Superior temporal gyrus (tissue), 1 donor: ENCODE data around the gene GMDS.

Source experiments
- DNase-seq: peaks from one replicate; pipeline ENCODE4 v3.0.0-alpha.2; 2016; ENCODE audit errors: extremely low spot score

GMDS gene

GRCh38 chr6:2036710-2037023 is 208.7 kb downstream of the GMDS start:
- DNase-seq: no peak

GRCh38 chr6:2035826-2036709 is 209.3 kb downstream of the GMDS start:
- no peak for DNase-seq

GRCh38 chr6:2035046-2035445 is 210.4 kb downstream of the GMDS start:
- no peak for DNase-seq

- DNase-seq: no peak
Measured at GRCh38 chr6:2034256-2034655, 211.1 kb downstream of the GMDS start.

GRCh38 chr6:2033544-2033943 is 211.9 kb downstream of the GMDS start:
- DNase-seq: no peak

GRCh38 chr6:2030682-2031244 is 214.6 kb downstream of the GMDS start:
- no peak for DNase-seq

GRCh38 chr6:2029952-2030351 is 215.5 kb downstream of the GMDS start:
- DNase-seq: no peak

GRCh38 chr6:2029130-2029794 is 216.1 kb downstream of the GMDS start:
- no peak for DNase-seq

- no peak for DNase-seq
Measured at GRCh38 chr6:2028457-2029038, 216.9 kb downstream of the GMDS start.

GRCh38 chr6:2026133-2026532 is 219.3 kb downstream of the GMDS start:
- DNase-seq: no peak

GRCh38 chr6:2021713-2022125 is 223.7 kb downstream of the GMDS start:
- DNase-seq: peak; percentile 30

GRCh38 chr6:2020909-2021308 is 224.5 kb downstream of the GMDS start:
- no peak for DNase-seq

- no peak for DNase-seq
Measured at GRCh38 chr6:2019051-2019450, 226.4 kb downstream of the GMDS start.

- DNase-seq: no peak
Measured at GRCh38 chr6:2016040-2016439, 229.4 kb downstream of the GMDS start.

- DNase-seq: no peak
Measured at GRCh38 chr6:2008383-2008976, 236.9 kb downstream of the GMDS start.

GRCh38 chr6:2007165-2007564 is 238.2 kb downstream of the GMDS start:
- DNase-seq: no peak

GRCh38 chr6:2004888-2005287 is 240.5 kb downstream of the GMDS start:
- no peak for DNase-seq

- no peak for DNase-seq
Measured at GRCh38 chr6:2000962-2001361, 244.4 kb downstream of the GMDS start.

GRCh38 chr6:1997702-1998101 is 247.7 kb downstream of the GMDS start:
- no peak for DNase-seq

GRCh38 chr6:1995636-1996035 is 249.8 kb downstream of the GMDS start:
- DNase-seq: no peak

GRCh38 chr6:1993042-1993441 is 252.4 kb downstream of the GMDS start:
- no peak for DNase-seq

GRCh38 chr6:1991332-1991878 is 254.0 kb downstream of the GMDS start:
- DNase-seq: no peak
